ENCODE data around the gene PLXND1. TPM values are rescaled to one million over a fixed set of nuclear protein-coding genes. Genes with fewer than 3 reads are reported as not detected.

Gene PLXND1
- total RNA-seq, 2 donors from 2014 or later, result 73.1 to 83.2 TPM

DNA sequence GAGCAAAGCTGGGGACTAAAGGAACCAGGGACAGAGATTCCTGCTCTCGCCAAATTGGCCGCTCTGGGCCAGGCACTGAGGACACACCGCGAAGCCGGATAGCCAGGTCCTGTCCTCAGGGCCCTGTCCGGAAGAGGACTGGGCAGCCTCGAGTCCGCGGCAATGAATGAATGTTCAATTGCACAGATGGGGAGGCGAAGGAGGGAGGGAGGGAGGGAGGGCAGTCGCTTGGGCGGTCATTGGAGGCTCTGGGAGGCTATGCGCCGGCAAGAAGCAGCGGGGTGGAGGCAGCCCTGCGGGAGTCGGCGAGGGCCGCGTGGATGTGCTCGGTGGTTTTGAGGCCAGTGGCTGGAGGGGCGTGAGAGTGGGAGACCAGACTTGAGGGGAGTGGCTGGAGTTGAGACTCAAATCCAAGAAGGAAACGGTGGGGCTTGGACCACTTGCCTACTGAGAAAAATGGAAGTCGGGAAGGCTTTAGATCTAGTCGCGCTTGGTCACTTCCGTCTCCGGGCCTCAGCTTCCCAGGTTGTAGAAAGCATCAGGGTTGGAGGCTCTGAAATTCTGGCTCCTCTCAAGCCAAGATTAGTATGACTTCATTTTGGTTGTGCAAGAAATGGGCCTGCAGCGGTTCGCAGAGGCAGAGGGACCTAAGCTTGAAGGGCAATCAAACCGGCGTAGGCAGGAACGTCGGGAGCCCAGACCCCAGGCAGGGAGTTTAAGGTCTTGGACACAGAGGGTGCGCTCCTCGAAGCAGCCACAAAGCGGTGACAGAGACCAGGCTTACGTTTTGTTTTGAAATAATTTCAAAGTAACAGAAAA lies 21.1 kb upstream of the PLXND1 start:
- Mint-ChIP-seq H3K36me3 (ENCODE audit: low read depth) (no peaks in the 10 kb centered on the region), H3K27ac (peak overlapping the region; percentile 98), H3K9me3 (no peaks in the 10 kb centered on the region), H3K4me1 (peaks cover 16% of the 10 kb centered on the region), H3K27me3 (ENCODE audit: insufficient read depth) (no peaks in the 10 kb centered on the region), H3K4me3 (peak overlapping the region; percentile 77)
- Histone ChIP-seq H3K27ac (ENCODE audit: low read depth, low read length) (peak overlapping the region; percentile 71), H3K4me1 (ENCODE audit: control insufficient read depth, insufficient read depth, low read length) (no peaks in the 10 kb centered on the region), H3K27me3 (ENCODE audit: control insufficient read depth, insufficient read depth, low read length, poor library complexity, severe bottlenecking) (no peaks in the 10 kb centered on the region), H3K4me3 (ENCODE audit: low read length) (peak overlapping the region; percentile 85), H3K9me3 (ENCODE audit: control insufficient read depth, low read length) (no peaks in the 10 kb centered on the region), H3K36me3 (ENCODE audit: control insufficient read depth, insufficient read depth, low read length) (no peaks in the 10 kb centered on the region), H3K9ac (ENCODE audit: extremely low read depth, low read length, poor library complexity, severe bottlenecking) (peak overlapping the region; percentile 64)
- 9 to 10% methylated on average over 33 to 38 of the region's 38 CpGs for WGBS, 2 experiments (ENCODE audit: insufficient coverage in 1 of 2, insufficient read length in 1 of 2)
- DNase-seq, result peak; percentile 94
- TF ChIP-seq, protein P1, sequence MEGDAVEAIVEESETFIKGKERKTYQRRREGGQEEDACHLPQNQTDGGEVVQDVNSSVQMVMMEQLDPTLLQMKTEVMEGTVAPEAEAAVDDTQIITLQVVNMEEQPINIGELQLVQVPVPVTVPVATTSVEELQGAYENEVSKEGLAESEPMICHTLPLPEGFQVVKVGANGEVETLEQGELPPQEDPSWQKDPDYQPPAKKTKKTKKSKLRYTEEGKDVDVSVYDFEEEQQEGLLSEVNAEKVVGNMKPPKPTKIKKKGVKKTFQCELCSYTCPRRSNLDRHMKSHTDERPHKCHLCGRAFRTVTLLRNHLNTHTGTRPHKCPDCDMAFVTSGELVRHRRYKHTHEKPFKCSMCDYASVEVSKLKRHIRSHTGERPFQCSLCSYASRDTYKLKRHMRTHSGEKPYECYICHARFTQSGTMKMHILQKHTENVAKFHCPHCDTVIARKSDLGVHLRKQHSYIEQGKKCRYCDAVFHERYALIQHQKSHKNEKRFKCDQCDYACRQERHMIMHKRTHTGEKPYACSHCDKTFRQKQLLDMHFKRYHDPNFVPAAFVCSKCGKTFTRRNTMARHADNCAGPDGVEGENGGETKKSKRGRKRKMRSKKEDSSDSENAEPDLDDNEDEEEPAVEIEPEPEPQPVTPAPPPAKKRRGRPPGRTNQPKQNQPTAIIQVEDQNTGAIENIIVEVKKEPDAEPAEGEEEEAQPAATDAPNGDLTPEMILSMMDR (conservative IDR thresholded peaks at IDR 0.05), result peak; percentile 93

DNA sequence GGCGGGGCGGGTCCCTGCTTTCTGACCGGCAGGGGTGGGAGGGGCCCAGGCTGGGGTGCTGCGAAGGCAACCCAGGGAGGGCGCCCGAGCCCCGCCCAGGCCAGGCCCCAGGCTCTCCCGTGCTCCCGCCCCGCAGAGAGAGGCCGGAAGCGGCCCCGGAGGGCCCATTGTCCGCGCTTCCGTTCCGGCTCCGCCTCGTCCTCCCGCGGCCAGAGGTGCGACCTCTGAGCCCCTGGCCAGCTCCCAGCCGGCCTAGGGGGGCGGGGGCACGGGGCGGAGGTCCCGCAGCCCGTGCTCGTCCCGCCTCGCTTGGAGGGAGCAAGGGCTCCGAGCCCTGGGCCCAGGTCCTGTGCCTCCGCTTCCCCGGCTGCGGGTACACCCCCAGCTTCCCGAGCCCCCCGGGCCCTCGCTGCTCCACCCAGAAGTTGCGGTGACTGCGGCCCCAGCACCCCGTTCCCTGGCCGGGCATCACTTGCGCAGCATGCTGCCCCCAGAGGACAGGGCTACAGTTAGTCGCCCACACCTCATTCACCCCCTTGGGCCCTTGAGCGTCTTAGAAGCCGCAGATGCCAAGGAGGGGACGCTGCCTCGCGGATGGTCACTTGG lies 20.4 kb upstream of the PLXND1 start:
- TF ChIP-seq, protein P1 (conservative IDR thresholded peaks at IDR 0.05), result no peak
- H3K27ac Mint-ChIP-seq, result peak overlapping the region; percentile 98
- H3K4me3 Mint-ChIP-seq, result peak overlapping the region; percentile 77
- peak overlapping the region; percentile 85 for H3K4me3 ChIP-seq (ENCODE audit: low read length)
- peak; percentile 96 for DNase-seq
- H3K9me3 ChIP-seq (ENCODE audit: control insufficient read depth, low read length), result no peaks in the 10 kb centered on the region
- peaks cover 16% of the 10 kb centered on the region for H3K4me1 Mint-ChIP-seq
- peak overlapping the region; percentile 71 for H3K27ac ChIP-seq (ENCODE audit: low read depth, low read length)
- H3K9me3 Mint-ChIP-seq, result no peaks in the 10 kb centered on the region
- H3K36me3 ChIP-seq (ENCODE audit: control insufficient read depth, insufficient read depth, low read length), result no peaks in the 10 kb centered on the region
- 3% methylated on average over 18 to 49 of the region's 49 CpGs for WGBS, 2 experiments (ENCODE audit: insufficient coverage in 1 of 2, insufficient read length in 1 of 2)
- no peaks in the 10 kb centered on the region for H3K27me3 ChIP-seq (ENCODE audit: control insufficient read depth, insufficient read depth, low read length, poor library complexity, severe bottlenecking)
- H3K4me1 ChIP-seq (ENCODE audit: control insufficient read depth, insufficient read depth, low read length), result no peaks in the 10 kb centered on the region
- no peaks in the 10 kb centered on the region for H3K27me3 Mint-ChIP-seq (ENCODE audit: insufficient read depth)
- H3K36me3 Mint-ChIP-seq (ENCODE audit: low read depth), result no peaks in the 10 kb centered on the region
- H3K9ac ChIP-seq (ENCODE audit: extremely low read depth, low read length, poor library complexity, severe bottlenecking), result peak overlapping the region; percentile 64

DNA sequence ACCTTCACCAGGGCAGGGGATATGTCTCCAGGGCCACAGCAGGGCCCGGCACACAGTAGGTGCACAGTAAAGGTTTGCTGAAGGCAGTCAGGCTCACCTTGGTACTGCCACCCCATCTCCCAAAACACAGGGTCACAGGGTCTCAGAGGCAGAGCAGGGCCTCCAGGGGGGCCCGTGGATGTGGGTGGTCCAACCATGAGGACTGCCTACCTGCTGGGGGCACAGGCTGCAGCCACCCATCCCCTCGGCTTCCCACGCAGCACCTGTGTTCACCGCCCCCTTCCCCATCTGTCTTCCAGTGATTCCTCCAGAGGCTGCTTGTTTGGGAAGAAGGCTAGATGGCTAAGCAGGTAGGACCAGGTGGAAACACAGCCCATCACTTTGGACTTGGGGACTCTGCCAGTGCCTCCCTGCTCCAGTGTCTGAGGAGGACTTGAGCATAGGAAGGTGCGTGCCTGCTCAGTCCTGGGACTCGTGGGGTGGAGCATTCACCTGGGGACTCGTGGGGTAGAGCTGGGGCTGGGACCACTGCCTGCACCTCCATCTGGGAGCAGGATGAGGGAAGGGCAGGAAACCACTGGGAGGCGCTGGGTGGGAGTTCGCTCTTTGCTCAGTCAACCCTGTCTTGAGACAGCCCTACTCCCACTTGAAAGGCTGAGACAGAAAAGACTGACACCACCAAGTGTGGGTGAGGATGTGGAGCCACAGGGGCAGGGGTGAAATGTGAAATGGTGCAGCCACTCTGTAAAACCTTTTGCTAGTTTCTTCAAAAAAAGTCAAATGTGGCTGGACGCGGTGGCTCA lies 18.8 kb upstream of the PLXND1 start:
- H3K36me3 Mint-ChIP-seq (ENCODE audit: low read depth), result no peaks in the 10 kb centered on the region
- no peaks in the 10 kb centered on the region for H3K27me3 Mint-ChIP-seq (ENCODE audit: insufficient read depth)
- 92 to 98% methylated on average over 8 to 12 of the region's 12 CpGs for WGBS, 2 experiments (ENCODE audit: insufficient coverage in 1 of 2, insufficient read length in 1 of 2)
- H3K27ac Mint-ChIP-seq, result peak overlapping the region; percentile 82
- H3K4me1 ChIP-seq (ENCODE audit: control insufficient read depth, insufficient read depth, low read length), result no peaks in the 10 kb centered on the region
- peak; percentile 84 for DNase-seq
- H3K4me1 Mint-ChIP-seq, result peaks cover 16% of the 10 kb centered on the region
- TF ChIP-seq, protein P1 (conservative IDR thresholded peaks at IDR 0.05), result peak; percentile 58
- no peak overlapping the region for H3K9ac ChIP-seq (ENCODE audit: extremely low read depth, low read length, poor library complexity, severe bottlenecking)
- H3K36me3 ChIP-seq (ENCODE audit: control insufficient read depth, insufficient read depth, low read length), result no peaks in the 10 kb centered on the region
- no peaks in the 10 kb centered on the region for H3K27me3 ChIP-seq (ENCODE audit: control insufficient read depth, insufficient read depth, low read length, poor library complexity, severe bottlenecking)
- H3K9me3 Mint-ChIP-seq, result no peaks in the 10 kb centered on the region
- H3K4me3 ChIP-seq (ENCODE audit: low read length), result no peak overlapping the region
- H3K9me3 ChIP-seq (ENCODE audit: control insufficient read depth, low read length), result no peaks in the 10 kb centered on the region
- peak overlapping the region; percentile 77 for H3K4me3 Mint-ChIP-seq
- H3K27ac ChIP-seq (ENCODE audit: low read depth, low read length), result no peak overlapping the region
